COR-L47 (cell line): ENCODE results near the gene CCL3.
"Not testable (repeated sequence)": the region's sequence is repeated elsewhere in the genome, so short reads cannot be mapped to it uniquely, and the experiment has no call there.

Source experiments
- DNase-seq: peaks from one replicate; lab custom pipeline; 2025; lab: John Stamatoyannopoulos, UW

CCL3 gene

GRCh38 chr17:36114971-36115648 lies 25.2 kb upstream of the CCL3 start:
- DNase-seq: not testable (repeated sequence)

GRCh38 chr17:36113131-36113530 lies 23.2 kb upstream of the CCL3 start:
- DNase-seq: not testable (repeated sequence)

GRCh38 chr17:36112572-36112971 lies 22.6 kb upstream of the CCL3 start:
- no peak for DNase-seq

GRCh38 chr17:36111068-36111490 lies 21.1 kb upstream of the CCL3 start:
- no peak for DNase-seq

GRCh38 chr17:36108265-36108664 lies 18.3 kb upstream of the CCL3 start:
- DNase-seq: not testable (repeated sequence)

GRCh38 chr17:36107660-36108059 lies 17.7 kb upstream of the CCL3 start:
- no peak for DNase-seq

GRCh38 chr17:36106493-36106835 lies 16.5 kb upstream of the CCL3 start:
- no peak for DNase-seq

GRCh38 chr17:36105781-36106492 lies 16.0 kb upstream of the CCL3 start:
- no peak for DNase-seq

- no peak for DNase-seq
Observed at GRCh38 chr17:36104701-36105181, 14.8 kb upstream of the CCL3 start.

GRCh38 chr17:36104246-36104645 lies 14.3 kb upstream of the CCL3 start:
- not testable (repeated sequence) for DNase-seq

GRCh38 chr17:36103401-36103975 lies 13.5 kb upstream of the CCL3 start, which contains the start of gene CCL4:
Gene CCL4 (plus strand): TSS chr17:36103827. CDS start chr17:36103906, 79 bp downstream.
- not testable (repeated sequence) for DNase-seq

- not testable (repeated sequence) for DNase-seq
Observed at GRCh38 chr17:36099004-36099403, 9.1 kb upstream of the CCL3 start.

- DNase-seq: no peak
Observed at GRCh38 chr17:36095992-36096391, 6.0 kb upstream of the CCL3 start.

- no peak for DNase-seq
Observed at GRCh38 chr17:36094746-36095145, 4.8 kb upstream of the CCL3 start.

GRCh38 chr17:36094232-36094631 lies 4.3 kb upstream of the CCL3 start:
- DNase-seq: no peak

- DNase-seq: not testable (repeated sequence)
Observed at GRCh38 chr17:36092715-36093114, 2.8 kb upstream of the CCL3 start.

GRCh38 chr17:36092230-36092629 lies 2.3 kb upstream of the CCL3 start:
- no peak for DNase-seq

GRCh38 chr17:36089339-36089865 lies 541 bp downstream of the CCL3 start:
- no peak for DNase-seq

- DNase-seq: no peak
Observed at GRCh38 chr17:36088670-36089338, 1.1 kb downstream of the CCL3 start.

- not testable (repeated sequence) for DNase-seq
Observed at GRCh38 chr17:36087897-36088572, 1.9 kb downstream of the CCL3 start.

- DNase-seq: not testable (repeated sequence)
Observed at GRCh38 chr17:36087471-36087870, 2.5 kb downstream of the CCL3 start.

GRCh38 chr17:36086791-36087190 lies 3.2 kb downstream of the CCL3 start:
- DNase-seq: no peak
